ENCODE results near the gene LIG3.

DNA sequence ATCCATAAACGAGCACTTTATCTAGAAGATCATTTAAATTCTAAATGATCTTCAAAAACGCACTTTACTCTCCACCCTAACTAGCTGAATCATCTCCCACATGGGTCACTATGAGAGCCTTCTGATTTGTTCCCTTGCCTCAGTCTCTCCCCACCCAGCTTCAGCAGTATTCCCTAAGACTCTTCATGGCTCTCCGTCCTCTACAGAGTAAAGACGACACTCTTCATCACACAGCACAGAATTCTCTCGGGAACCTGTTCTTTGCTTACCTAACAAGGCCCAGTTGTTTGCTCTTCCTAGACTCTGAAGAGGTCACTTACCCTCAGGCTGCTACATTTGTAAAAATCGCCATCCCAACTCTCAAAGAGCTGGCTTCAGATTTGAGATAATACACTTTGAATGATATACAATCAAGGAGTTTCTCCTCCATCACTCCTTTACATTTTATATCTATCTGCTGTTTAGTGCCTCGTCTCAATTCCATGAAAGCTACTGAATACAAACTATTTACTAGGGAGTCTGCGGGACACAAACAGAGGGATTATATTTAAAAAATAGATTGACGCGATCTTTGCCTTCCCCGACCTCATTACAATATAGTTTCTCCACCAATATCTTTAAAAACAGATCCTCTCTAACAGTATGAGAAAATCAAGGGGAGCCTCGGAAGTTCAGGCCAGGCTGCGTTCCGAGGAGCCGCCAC is 511 bp upstream of the LIG3 start:
- TF ChIP-seq, protein P1, sequence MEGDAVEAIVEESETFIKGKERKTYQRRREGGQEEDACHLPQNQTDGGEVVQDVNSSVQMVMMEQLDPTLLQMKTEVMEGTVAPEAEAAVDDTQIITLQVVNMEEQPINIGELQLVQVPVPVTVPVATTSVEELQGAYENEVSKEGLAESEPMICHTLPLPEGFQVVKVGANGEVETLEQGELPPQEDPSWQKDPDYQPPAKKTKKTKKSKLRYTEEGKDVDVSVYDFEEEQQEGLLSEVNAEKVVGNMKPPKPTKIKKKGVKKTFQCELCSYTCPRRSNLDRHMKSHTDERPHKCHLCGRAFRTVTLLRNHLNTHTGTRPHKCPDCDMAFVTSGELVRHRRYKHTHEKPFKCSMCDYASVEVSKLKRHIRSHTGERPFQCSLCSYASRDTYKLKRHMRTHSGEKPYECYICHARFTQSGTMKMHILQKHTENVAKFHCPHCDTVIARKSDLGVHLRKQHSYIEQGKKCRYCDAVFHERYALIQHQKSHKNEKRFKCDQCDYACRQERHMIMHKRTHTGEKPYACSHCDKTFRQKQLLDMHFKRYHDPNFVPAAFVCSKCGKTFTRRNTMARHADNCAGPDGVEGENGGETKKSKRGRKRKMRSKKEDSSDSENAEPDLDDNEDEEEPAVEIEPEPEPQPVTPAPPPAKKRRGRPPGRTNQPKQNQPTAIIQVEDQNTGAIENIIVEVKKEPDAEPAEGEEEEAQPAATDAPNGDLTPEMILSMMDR (conservative IDR thresholded peaks at IDR 0.05 in 1 of 2, IDR thresholded peaks at IDR 0.05 in 1 of 2; ENCODE audit: low read depth in 1 of 2, low read length in 2 of 2): no peak
- TF ChIP-seq EZH2 (IDR thresholded peaks at IDR 0.05; ENCODE audit: low read length, missing control alignments): no peak

Data from fibroblast of lung (primary cell).